ENCODE data around the gene ARHGAP24.

Gene ARHGAP24

DNA sequence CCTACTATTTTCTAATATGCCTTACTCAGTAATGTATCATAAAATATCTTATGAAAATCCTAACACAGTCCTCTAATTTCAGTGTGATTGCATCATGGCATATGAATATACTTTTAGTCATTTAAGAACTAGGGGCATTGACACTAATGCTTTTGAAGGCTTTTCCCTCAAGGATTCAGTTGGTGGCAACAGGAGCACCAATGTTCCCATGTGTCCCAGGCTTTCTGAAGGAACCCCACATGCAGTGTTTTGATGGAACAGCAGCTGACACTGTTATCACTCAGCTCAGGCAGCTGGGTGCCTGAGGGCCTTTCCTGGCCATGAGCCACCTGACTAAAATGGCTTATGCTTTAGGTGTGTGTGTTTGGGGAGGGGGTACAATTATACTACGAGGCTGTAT lies 348.3 kb downstream of the ARHGAP24 start:
- no peak for DNase-seq (ENCODE audit: low read depth, low spot score)
- POLR2A ChIA-PET = no interaction called here
- no peak overlapping the region for H3K4me3 ChIP-seq (ENCODE audit: low read depth, low read length)
- CTCF ChIA-PET = interaction anchor here (0.7 to 1.0 kb wide), 2 partner anchors 26 to 76 kb away, joined by 4 to 6 read pairs; no protein-coding TSS in a partner anchor
- TF ChIP-seq, protein P1, sequence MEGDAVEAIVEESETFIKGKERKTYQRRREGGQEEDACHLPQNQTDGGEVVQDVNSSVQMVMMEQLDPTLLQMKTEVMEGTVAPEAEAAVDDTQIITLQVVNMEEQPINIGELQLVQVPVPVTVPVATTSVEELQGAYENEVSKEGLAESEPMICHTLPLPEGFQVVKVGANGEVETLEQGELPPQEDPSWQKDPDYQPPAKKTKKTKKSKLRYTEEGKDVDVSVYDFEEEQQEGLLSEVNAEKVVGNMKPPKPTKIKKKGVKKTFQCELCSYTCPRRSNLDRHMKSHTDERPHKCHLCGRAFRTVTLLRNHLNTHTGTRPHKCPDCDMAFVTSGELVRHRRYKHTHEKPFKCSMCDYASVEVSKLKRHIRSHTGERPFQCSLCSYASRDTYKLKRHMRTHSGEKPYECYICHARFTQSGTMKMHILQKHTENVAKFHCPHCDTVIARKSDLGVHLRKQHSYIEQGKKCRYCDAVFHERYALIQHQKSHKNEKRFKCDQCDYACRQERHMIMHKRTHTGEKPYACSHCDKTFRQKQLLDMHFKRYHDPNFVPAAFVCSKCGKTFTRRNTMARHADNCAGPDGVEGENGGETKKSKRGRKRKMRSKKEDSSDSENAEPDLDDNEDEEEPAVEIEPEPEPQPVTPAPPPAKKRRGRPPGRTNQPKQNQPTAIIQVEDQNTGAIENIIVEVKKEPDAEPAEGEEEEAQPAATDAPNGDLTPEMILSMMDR (IDR thresholded peaks at IDR 0.05; ENCODE audit: insufficient read depth, low read length, missing control alignments) = no peak

DNA sequence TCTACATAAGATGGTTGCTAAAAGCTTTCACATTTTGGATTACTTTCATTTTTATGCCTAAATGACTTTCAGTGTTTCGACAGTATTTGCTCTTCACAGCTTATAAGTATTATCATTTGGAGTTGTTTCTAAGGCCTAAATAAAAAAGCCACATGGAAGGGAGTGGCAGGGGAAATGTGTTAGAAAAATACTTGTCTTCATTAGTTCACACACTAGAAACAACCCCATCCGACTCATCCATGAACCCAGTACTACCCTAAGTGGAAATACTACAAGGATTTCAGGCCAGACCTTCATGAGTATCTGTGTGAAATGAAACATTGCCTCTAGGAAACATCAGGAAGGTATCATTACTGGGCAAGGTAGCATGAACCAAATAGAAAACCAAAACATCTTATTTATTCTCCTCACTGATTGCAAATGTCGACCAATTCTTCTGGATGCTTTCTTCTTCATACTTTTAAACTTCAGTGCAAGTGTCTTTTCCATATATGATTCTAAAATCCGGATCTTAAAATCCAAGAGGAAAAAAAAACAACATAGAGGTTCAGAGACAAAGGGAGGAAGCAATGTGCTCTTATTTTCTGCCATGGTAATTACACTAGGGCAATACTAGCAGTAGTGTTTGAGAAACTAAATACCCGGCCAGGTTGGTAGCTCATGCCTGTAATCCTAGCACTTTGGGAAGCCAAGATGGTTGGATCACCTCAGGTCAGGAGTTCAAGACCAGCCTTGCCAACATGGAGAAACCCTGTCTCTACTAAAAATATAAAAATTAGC lies 349.4 kb downstream of the ARHGAP24 start:
- DNase-seq (ENCODE audit: low read depth, low spot score) = no peak
- no peak overlapping the region for H3K4me3 ChIP-seq (ENCODE audit: low read depth, low read length)
- ChIA-PET POLR2A (no interaction called here), CTCF (interaction anchor here (0.7 to 1.0 kb wide), 2 partner anchors 27 to 77 kb away, joined by 4 to 6 read pairs; no protein-coding TSS in a partner anchor)
- TF ChIP-seq, protein P1 (IDR thresholded peaks at IDR 0.05; ENCODE audit: insufficient read depth, low read length, missing control alignments) = no peak

DNA sequence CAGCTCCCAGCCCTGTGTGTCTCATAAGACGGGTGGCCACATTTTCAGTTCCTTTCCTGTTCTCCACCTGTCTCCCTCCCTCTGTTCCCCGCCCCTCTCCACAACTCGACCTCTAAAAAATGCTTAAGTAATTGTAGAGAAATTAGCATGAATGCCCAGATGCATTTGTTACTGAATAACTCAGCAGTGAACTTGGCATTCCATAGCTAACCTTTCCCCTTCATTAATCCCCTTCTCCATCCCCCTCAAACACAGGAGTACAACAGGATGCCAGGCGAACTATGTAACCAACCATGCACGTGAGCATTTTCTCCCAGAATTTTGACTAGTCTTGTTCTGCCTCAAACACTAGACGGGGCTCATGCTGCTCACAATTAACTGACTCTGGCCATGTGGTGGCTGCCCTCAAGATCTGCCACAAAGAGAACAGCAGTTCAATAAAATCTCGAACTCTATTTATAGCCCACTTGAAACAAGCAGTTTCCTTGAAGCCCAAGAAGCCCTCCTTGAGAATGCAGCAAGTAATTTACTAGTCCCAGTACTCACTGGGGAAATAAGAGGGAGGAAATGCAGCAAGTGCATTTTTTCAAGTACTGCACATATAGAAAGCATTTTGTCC lies 351.2 kb downstream of the ARHGAP24 start:
- CTCF ChIA-PET = interaction anchor here (1.0 to 1.3 kb wide), 3 partner anchors 30 to 143 kb away, joined by 3 read pairs; no protein-coding TSS in a partner anchor
- POLR2A ChIA-PET = interaction anchor here (0.7 kb wide), 1 partner anchor 89 kb away, joined by 3 read pairs; no protein-coding TSS in a partner anchor

DNA sequence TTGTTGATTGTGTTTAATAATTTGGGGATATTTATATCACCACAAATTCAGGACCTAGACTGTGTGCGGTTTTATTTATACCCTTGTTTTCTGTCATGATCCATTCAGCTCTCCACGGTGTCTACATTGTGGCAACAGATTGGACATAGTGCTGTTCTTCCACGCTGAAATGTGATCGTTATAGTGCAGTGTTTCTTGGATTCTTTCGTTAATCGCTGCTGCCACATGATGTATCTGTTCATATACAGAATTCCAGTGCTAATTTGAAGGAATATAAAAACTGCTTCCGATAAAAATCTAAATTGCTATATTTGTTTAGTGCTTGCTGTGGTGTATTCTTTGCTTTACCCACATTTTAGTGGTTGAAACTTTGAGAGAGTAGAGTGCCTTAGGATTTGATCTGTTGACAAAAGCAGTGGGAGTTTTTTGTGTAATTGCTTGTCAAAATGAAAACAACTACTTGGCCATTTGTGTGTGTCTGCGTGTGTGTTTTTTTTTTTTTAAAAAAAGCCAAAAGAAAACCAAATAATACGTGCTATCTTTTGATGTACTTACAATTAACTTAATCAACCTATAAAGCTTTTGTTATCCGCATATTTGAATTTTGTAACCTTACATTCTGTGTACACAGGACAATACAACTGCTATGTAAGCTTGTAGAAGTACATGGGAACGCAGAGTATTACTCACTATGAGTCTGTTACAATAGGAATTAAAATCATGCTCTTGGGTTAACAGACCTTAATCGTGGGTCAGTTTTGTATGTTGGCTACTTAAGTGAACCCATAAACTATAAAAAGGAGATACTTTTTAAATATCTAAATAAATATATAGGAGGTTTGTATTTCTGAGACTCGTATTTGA lies 353.3 kb downstream of the ARHGAP24 start:
- DNase-seq (ENCODE audit: low read depth, low spot score) = no peak
- POLR2A ChIA-PET = no interaction called here
- CTCF ChIA-PET = interaction anchor here (0.6 to 2.5 kb wide), 5 partner anchors 9 to 141 kb away, joined by 3 to 12 read pairs (median 3); no protein-coding TSS in a partner anchor
- peak overlapping the region; percentile 31; the same call in 1 of the 2 replicates for H3K4me3 ChIP-seq (ENCODE audit: low read depth, low read length)
- TF ChIP-seq, protein P1 (IDR thresholded peaks at IDR 0.05; ENCODE audit: insufficient read depth, low read length, missing control alignments) = no peak

More for the DNA sequence above, 351.2 kb downstream of the ARHGAP24 start:
- TF ChIP-seq, protein P1 (IDR thresholded peaks at IDR 0.05; ENCODE audit: insufficient read depth, low read length, missing control alignments) = peak; percentile 40
- H3K4me3 ChIP-seq (ENCODE audit: low read depth, low read length) = no peak overlapping the region
- no peak for DNase-seq (ENCODE audit: low read depth, low spot score)

DNA sequence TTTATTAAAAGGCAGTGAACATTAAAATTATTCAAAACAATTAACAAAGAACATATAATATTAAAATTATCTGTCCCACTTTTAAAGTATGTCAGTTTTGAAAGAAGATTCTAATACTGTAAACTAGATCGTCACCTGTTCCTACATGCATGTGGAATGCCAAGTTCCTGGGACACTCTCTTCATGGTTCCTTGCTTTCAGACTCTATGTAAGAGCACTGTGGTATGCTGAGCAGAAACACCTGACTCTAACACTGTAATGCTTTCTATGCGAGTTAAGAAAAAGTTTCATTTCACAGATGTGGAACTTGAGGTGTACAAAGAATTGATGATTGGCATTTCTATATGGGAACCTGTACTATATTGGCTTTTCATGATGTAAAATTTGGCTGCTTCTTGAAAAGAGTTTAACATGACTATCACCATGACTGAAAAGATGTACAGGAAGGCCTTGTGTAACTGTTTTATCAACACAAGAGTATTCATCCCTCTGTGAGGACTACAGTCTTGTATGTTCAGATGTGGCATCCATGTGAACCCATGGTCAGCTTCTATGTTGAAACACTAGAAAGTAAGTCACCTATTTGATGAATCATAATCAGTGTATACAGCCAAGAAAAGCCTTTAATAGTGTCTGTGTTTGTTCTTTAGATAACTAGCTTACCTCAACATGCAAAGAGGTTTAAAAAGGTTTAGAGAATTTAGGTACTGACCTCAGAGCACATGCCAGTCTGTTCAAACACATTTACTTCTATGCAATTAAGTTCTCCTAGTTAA lies 354.5 kb downstream of the ARHGAP24 start:
- no peak for DNase-seq (ENCODE audit: low read depth, low spot score)
- ChIA-PET POLR2A (no interaction called here), CTCF (interaction anchor here (1.1 kb wide), 1 partner anchor 37 kb away, joined by 3 read pairs; no protein-coding TSS in a partner anchor)
- H3K4me3 ChIP-seq (ENCODE audit: low read depth, low read length) = no peak overlapping the region
- TF ChIP-seq, protein P1 (IDR thresholded peaks at IDR 0.05; ENCODE audit: insufficient read depth, low read length, missing control alignments) = no peak

Data from AG04449 (cell line).